PC-3 (cell line): Measurements from ENCODE around the gene CNOT6L. TPM values are rescaled to one million over a fixed set of nuclear protein-coding genes. Genes with fewer than 3 reads are reported as not detected.

Source experiments
- ATAC-seq: fragments of 200-7000 bp; cut with Tn5 transposase; 2 replicates; pipeline ENCODE4 v1.9.1; 2020; ENCODE audit warnings: mild to moderate bottlenecking, moderate library complexity
- BruUV-seq: library from RNA; stranded (reverse); fragments of 400-500 nt; replicated peaks from 2 replicates; lab custom pipeline; 2021; lab: Mats Ljungman, UMichigan
- CTCF ChIA-PET: fragments of 300-600 bp; sonication (Branson Sonifier 250); formaldehyde crosslinking; loops from one replicate; lab custom pipeline; 2022; ENCODE audit warnings: antibody characterized with exemption; lab: Charles Lee
- POLR2A ChIA-PET: fragments of 300-600 bp; sonication (Branson Sonifier 250); formaldehyde crosslinking; loops from one replicate; lab custom pipeline; 2022; ENCODE audit warnings: antibody characterized with exemption; ENCODE audit not compliant: unreplicated experiment; lab: Charles Lee
- DNase-seq: peaks from one replicate; pipeline ENCODE4 v3.0.0-alpha.2; 2015
- H2AFZ ChIP-seq: fragments of 300-600 bp; sonication (generic); 2 replicates; pipeline ENCODE4 v1.6.0; 2016; ENCODE audit warnings: antibody characterized with exemption, low read length
- H3F3A ChIP-seq: fragments of 300-600 bp; sonication (generic); one replicate; pipeline ENCODE4 v1.6.0; 2017; ENCODE audit warnings: antibody characterized with exemption, low read length, control low read depth, mild to moderate bottlenecking; ENCODE audit not compliant: unreplicated experiment
- H3K27ac ChIP-seq: fragments of 300-600 bp; sonication (generic); 2 replicates; pipeline ENCODE4 v1.5.1; 2016; ENCODE audit warnings: mild to moderate bottlenecking, low read length
- H3K27me3 ChIP-seq: fragments of 300-600 bp; sonication (generic); 2 replicates; pipeline ENCODE4 v1.6.1; 2016; ENCODE audit warnings: low read length, mixed read lengths
- H3K36me3 ChIP-seq: fragments of 300-600 bp; sonication (generic); 2 replicates; pipeline ENCODE4 v1.6.1; 2016; ENCODE audit warnings: low read depth, mixed run types, low read length, mixed read lengths
- H3K4me1 ChIP-seq: fragments of 300-600 bp; sonication (generic); 2 replicates; pipeline ENCODE4 v1.5.1; 2016; ENCODE audit warnings: low read length; ENCODE audit not compliant: insufficient read depth
- H3K4me2 ChIP-seq: fragments of 300-600 bp; sonication (generic); 2 replicates; pipeline ENCODE4 v1.6.0; 2016; ENCODE audit warnings: low read length
- H3K4me3 ChIP-seq: fragments of 300-600 bp; sonication (generic); 2 replicates; pipeline ENCODE4 v1.5.1; 2016; ENCODE audit warnings: mild to moderate bottlenecking, low read length, mixed read lengths
- H3K79me2 ChIP-seq: fragments of 300-600 bp; sonication (generic); 2 replicates; pipeline ENCODE4 v1.6.1; 2017; ENCODE audit warnings: low read length, mixed read lengths
- H3K9ac ChIP-seq: fragments of 300-600 bp; sonication (generic); 2 replicates; pipeline ENCODE4 v1.6.0; 2016; ENCODE audit warnings: mild to moderate bottlenecking, low read length
- H3K9me2 ChIP-seq: fragments of 300-600 bp; sonication (generic); replicated peaks from 2 replicates; pipeline ENCODE4 v1.6.1; 2016; ENCODE audit warnings: mixed run types, low read length, mixed read lengths
- H3K9me3 ChIP-seq: fragments of 300-600 bp; sonication (generic); 2 replicates; pipeline ENCODE4 v1.6.1; 2016; ENCODE audit warnings: low read length, mixed read lengths
- H4K20me1 ChIP-seq: fragments of 300-600 bp; sonication (generic); 2 replicates; pipeline ENCODE4 v1.6.1; 2016; ENCODE audit warnings: low read length, mixed read lengths
- CTCF ChIP-seq: fragments of 300-600 bp; sonication (generic); conservative IDR thresholded peaks from 2 replicates; pipeline ENCODE4 v1.5.1; 2017; ENCODE audit warnings: antibody characterized with exemption, low read depth, mild to moderate bottlenecking, low read length
- EZH2 ChIP-seq: fragments of 300-600 bp; sonication (generic); IDR thresholded peaks from one replicate; pipeline ENCODE4 v1.6.1; 2017; ENCODE audit warnings: antibody characterized with exemption, mild to moderate bottlenecking, low read length; ENCODE audit not compliant: unreplicated experiment
- EZH2phosphoT487 ChIP-seq: fragments of 300-600 bp; sonication (generic); IDR thresholded peaks from 2 replicates; pipeline ENCODE4 v1.6.1; 2018; ENCODE audit warnings: mild to moderate bottlenecking, antibody characterized with exemption, low read length, borderline replicate concordance
- intact Hi-C: fragments of 100-400 bp; cut with micrococcal nuclease; formaldehyde crosslinking; loops from 2 replicates; pipeline ENCODE4 v1.9.0; 2023
- total RNA-seq: library from RNA; depleted of rRNA; stranded (reverse); fragments of >200 nt; gene quantifications from 2 replicates; pipeline ENCODE4 v1.2.3, GENCODE V29; 2014

The CNOT6L gene
- total RNA-seq, 1 experiment from 2014 or later: 2.6 TPM

GRCh38 chr4:77800077-77800476, 19.1 kb downstream of the CNOT6L start:
- Histone ChIP-seq H3K9ac (no peak overlapping the region), H3K79me2 (peaks cover 59% of the 10 kb centered on the region), H3K4me3 (no peak overlapping the region), H3K9me3 (no peaks in the 10 kb centered on the region), H3K9me2 (no peaks in the 10 kb centered on the region), H3K4me2 (no peak overlapping the region), H3K27me3 (no peaks in the 10 kb centered on the region), H3K27ac (no peak overlapping the region), H3K36me3 (no peaks in the 10 kb centered on the region), H4K20me1 (no peaks in the 10 kb centered on the region), H3K4me1 (no peaks in the 10 kb centered on the region), H3F3A (no peaks in the 10 kb centered on the region), H2AFZ (no peak overlapping the region)
- ChIA-PET POLR2A (interaction anchor here (0.6 kb wide), 1 partner anchor 104 kb away, joined by 3 read pairs; no protein-coding TSS in a partner anchor), CTCF (interaction anchor here (0.7 kb wide), 1 partner anchor 18 kb away, joined by 12 read pairs; no protein-coding TSS in a partner anchor)
- no peak for TF ChIP-seq EZH2phosphoT487
- no peak for TF ChIP-seq EZH2
- no peak for TF ChIP-seq CTCF
- intact Hi-C loops: no loop called here
- no peak for ATAC-seq
- no peak for DNase-seq
- no TSS peak for BruUV-seq

- Histone ChIP-seq H3K9me2 (no peaks in the 10 kb centered on the region), H3K9ac (no peak overlapping the region), H3K27me3 (no peaks in the 10 kb centered on the region), H3K79me2 (peaks cover 65% of the 10 kb centered on the region), H3K4me3 (no peak overlapping the region), H3K4me2 (no peak overlapping the region), H3F3A (no peaks in the 10 kb centered on the region), H2AFZ (no peak overlapping the region), H4K20me1 (no peaks in the 10 kb centered on the region), H3K27ac (no peak overlapping the region), H3K36me3 (no peaks in the 10 kb centered on the region), H3K4me1 (no peaks in the 10 kb centered on the region), H3K9me3 (no peaks in the 10 kb centered on the region)
- CTCF ChIA-PET: no interaction called here
- BruUV-seq: no TSS peak
- intact Hi-C loops: no loop called here
- TF ChIP-seq EZH2 (no peak), CTCF (no peak), EZH2phosphoT487 (no peak)
- ATAC-seq (no peak), DNase-seq (no peak)
- POLR2A ChIA-PET: no interaction called here
Observed at GRCh38 chr4:77798385-77798784, 20.8 kb downstream of the CNOT6L start.

- H2AFZ ChIP-seq: no peak overlapping the region
- peak; percentile 19 for DNase-seq
- no peaks in the 10 kb centered on the region for H3K4me1 ChIP-seq
Observed at GRCh38 chr4:77797239-77797638, 21.9 kb downstream of the CNOT6L start.

More at GRCh38 chr4:77797239-77797638, 21.9 kb downstream of the CNOT6L start:
- peaks cover 59% of the 10 kb centered on the region for H3K79me2 ChIP-seq
- no peaks in the 10 kb centered on the region for H3F3A ChIP-seq
- ChIA-PET POLR2A (no interaction called here), CTCF (no interaction called here)
- H3K9me2 ChIP-seq: no peaks in the 10 kb centered on the region
- TF ChIP-seq CTCF: no peak
- TF ChIP-seq EZH2phosphoT487: no peak
- no peak for TF ChIP-seq EZH2
- no peaks in the 10 kb centered on the region for H4K20me1 ChIP-seq
- no peak overlapping the region for H3K4me3 ChIP-seq
- no peaks in the 10 kb centered on the region for H3K9me3 ChIP-seq
- intact Hi-C loops: no loop called here
- H3K9ac ChIP-seq: no peak overlapping the region
- H3K27me3 ChIP-seq: no peaks in the 10 kb centered on the region
- H3K4me2 ChIP-seq: no peak overlapping the region
- BruUV-seq: no TSS peak
- H3K27ac ChIP-seq: no peak overlapping the region
- H3K36me3 ChIP-seq: no peaks in the 10 kb centered on the region
- no peak for ATAC-seq
